Keratinocyte (primary cell): ENCODE measurements around the gene RESP18.

ENCODE experiments used
- EZH2 ChIP-seq: IDR thresholded peaks from one replicate; pipeline ENCODE4 v1.6.1; 2012; ENCODE audit warnings: inconsistent platforms, mild to moderate bottlenecking, low read length, moderate library complexity
- TF ChIP-seq, protein P1 (sequence below), 3 experiments: IDR thresholded peaks in 1 of 3; conservative IDR thresholded peaks in 1 of 3; optimal IDR thresholded peaks in 1 of 3; 2 replicates in 2 of 3; 3 replicates in 1 of 3; pipeline versions ENCODE3 to v1.5.1; 2011; ENCODE audit warnings: low read length in 3 of 3, mild to moderate bottlenecking in 3 of 3, moderate library complexity in 2 of 3, control low read depth in 1 of 3, inconsistent platforms in 1 of 3; ENCODE audit not compliant: insufficient read depth in 2 of 3; ENCODE audit errors: extremely low read depth in 1 of 3

DNA sequence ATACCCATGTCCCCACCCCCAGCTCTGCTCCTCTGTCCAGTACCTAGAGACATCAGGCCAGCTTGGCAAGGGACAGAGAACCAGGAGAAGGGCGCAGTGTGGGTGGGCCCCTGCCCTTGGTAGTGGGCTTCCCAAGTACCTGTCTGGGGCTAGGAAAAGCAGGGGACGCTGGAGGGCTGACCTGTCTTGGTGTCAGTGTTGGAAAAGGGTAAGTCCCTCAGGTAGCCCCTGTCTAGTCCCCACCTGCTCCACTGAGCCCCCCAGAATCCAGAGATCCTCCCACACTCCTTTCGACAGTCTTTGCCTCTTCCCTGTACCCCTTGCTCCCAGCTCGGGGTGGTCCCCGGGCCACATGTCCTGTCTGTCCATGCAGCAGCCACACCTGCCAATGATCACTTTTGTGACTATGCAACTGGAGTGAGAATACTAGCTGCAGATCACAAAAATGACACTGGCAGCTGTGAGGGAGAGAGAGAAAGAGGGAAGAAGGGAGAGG is 38.8 kb downstream of the RESP18 start:
- TF ChIP-seq, protein P1, sequence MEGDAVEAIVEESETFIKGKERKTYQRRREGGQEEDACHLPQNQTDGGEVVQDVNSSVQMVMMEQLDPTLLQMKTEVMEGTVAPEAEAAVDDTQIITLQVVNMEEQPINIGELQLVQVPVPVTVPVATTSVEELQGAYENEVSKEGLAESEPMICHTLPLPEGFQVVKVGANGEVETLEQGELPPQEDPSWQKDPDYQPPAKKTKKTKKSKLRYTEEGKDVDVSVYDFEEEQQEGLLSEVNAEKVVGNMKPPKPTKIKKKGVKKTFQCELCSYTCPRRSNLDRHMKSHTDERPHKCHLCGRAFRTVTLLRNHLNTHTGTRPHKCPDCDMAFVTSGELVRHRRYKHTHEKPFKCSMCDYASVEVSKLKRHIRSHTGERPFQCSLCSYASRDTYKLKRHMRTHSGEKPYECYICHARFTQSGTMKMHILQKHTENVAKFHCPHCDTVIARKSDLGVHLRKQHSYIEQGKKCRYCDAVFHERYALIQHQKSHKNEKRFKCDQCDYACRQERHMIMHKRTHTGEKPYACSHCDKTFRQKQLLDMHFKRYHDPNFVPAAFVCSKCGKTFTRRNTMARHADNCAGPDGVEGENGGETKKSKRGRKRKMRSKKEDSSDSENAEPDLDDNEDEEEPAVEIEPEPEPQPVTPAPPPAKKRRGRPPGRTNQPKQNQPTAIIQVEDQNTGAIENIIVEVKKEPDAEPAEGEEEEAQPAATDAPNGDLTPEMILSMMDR (optimal IDR thresholded peaks at IDR 0.05 in 1 of 3, IDR thresholded peaks at IDR 0.05 in 1 of 3, conservative IDR thresholded peaks at IDR 0.05 in 1 of 3; ENCODE audit: extremely low read depth in 1 of 3, insufficient read depth in 2 of 3, low read length in 3 of 3): no peak
- TF ChIP-seq EZH2: no peak
